DMS114 treated with DMSO at 0.1 percent for 48 hours (cell line): ENCODE data around the gene FAM149B1.

Experiments
- DNase-seq: peaks from one replicate; lab custom pipeline; 2025; ENCODE audit not compliant: unreplicated experiment; lab: John Stamatoyannopoulos, UW

FAM149B1 gene

GRCh38 chr10:73264423-73264822 is 96.5 kb downstream of the FAM149B1 start:
- DNase-seq = no peak

GRCh38 chr10:73281097-73281496 is 113.2 kb downstream of the FAM149B1 start:
- no peak for DNase-seq

- no peak for DNase-seq
These were observed 119.5 kb downstream of the FAM149B1 start for GRCh38 chr10:73287441-73287840.

GRCh38 chr10:73289958-73290357 is 122.0 kb downstream of the FAM149B1 start:
- no peak for DNase-seq

GRCh38 chr10:73293461-73293860 is 125.5 kb downstream of the FAM149B1 start:
- DNase-seq = no peak
